GM19193 (cell line): ENCODE data around the gene KDM6A.

Experiments
- POLR2A ChIP-seq: IDR thresholded peaks from 4 replicates; pipeline ENCODE4 v1.6.1; 2011; ENCODE audit not compliant: insufficient read depth, insufficient read length; ENCODE audit errors: extremely low read depth

The KDM6A gene

GRCh38 chrX:44906542-44906941, 33.6 kb downstream of the KDM6A start:
- TF ChIP-seq POLR2A: no peak

GRCh38 chrX:44908153-44908552, 35.2 kb downstream of the KDM6A start:
- no peak for TF ChIP-seq POLR2A

GRCh38 chrX:44908827-44909226, 35.8 kb downstream of the KDM6A start:
- TF ChIP-seq POLR2A: no peak

GRCh38 chrX:44913656-44914531, 40.9 kb downstream of the KDM6A start:
- TF ChIP-seq POLR2A: no peak

GRCh38 chrX:44914532-44915198, 41.7 kb downstream of the KDM6A start:
- no peak for TF ChIP-seq POLR2A

- no peak for TF ChIP-seq POLR2A
Measured at GRCh38 chrX:44915361-44915868, 42.4 kb downstream of the KDM6A start.

- no peak for TF ChIP-seq POLR2A
Measured at GRCh38 chrX:44918722-44919121, 45.7 kb downstream of the KDM6A start.

GRCh38 chrX:44922980-44923379, 50.0 kb downstream of the KDM6A start:
- no peak for TF ChIP-seq POLR2A

- TF ChIP-seq POLR2A: no peak
Measured at GRCh38 chrX:44927398-44927797, 54.4 kb downstream of the KDM6A start.

GRCh38 chrX:44931441-44931973, 58.5 kb downstream of the KDM6A start:
- no peak for TF ChIP-seq POLR2A

GRCh38 chrX:44935172-44935571, 62.2 kb downstream of the KDM6A start:
- TF ChIP-seq POLR2A: no peak

- TF ChIP-seq POLR2A: no peak
Measured at GRCh38 chrX:44935640-44936039, 62.7 kb downstream of the KDM6A start.

GRCh38 chrX:44937606-44938005, 64.6 kb downstream of the KDM6A start:
- TF ChIP-seq POLR2A: no peak

- TF ChIP-seq POLR2A: no peak
Measured at GRCh38 chrX:44938111-44938510, 65.1 kb downstream of the KDM6A start.

- TF ChIP-seq POLR2A: no peak
Measured at GRCh38 chrX:44943007-44943406, 70.0 kb downstream of the KDM6A start.

- TF ChIP-seq POLR2A: no peak
Measured at GRCh38 chrX:44944894-44945293, 71.9 kb downstream of the KDM6A start.

- TF ChIP-seq POLR2A: no peak
Measured at GRCh38 chrX:44945736-44946135, 72.7 kb downstream of the KDM6A start.

GRCh38 chrX:44946771-44947170, 73.8 kb downstream of the KDM6A start:
- TF ChIP-seq POLR2A: no peak
